Neural cell (in vitro differentiated cells): ENCODE results near the gene FXYD4.

Experiments used
- EZH2 ChIP-seq: fragments of 200-600, 300-800 bp; shearing (Covaris generic), sonication (generic); IDR thresholded peaks from 2 replicates; pipeline ENCODE4 v1.6.1; 2014; ENCODE audit warnings: antibody characterized with exemption, low read length, borderline replicate concordance, mild to moderate bottlenecking; ENCODE audit not compliant: insufficient read depth, poor library complexity, severe bottlenecking
- MXI1 ChIP-seq: fragments of 450-650 bp; conservative IDR thresholded peaks from 2 replicates; pipeline ENCODE4 v1.6.1; 2014; ENCODE audit warnings: antibody characterized with exemption, mild to moderate bottlenecking; ENCODE audit not compliant: poor library complexity, severe bottlenecking
- POLR2AphosphoS5 ChIP-seq: IDR thresholded peaks from 2 replicates; pipeline ENCODE4 v1.6.1; 2012
- RAD21 ChIP-seq: fragments of 450-650 bp; conservative IDR thresholded peaks from 2 replicates; pipeline ENCODE4 v1.6.1; 2014; ENCODE audit warnings: antibody characterized with exemption, mild to moderate bottlenecking, moderate library complexity
- REST ChIP-seq: IDR thresholded peaks from 2 replicates; pipeline ENCODE4 v1.6.1; 2012; ENCODE audit warnings: borderline replicate concordance
- TF ChIP-seq, protein P1 (sequence below): fragments of 450-650 bp; IDR thresholded peaks from 2 replicates; pipeline ENCODE4 v1.5.1; 2014; ENCODE audit warnings: antibody characterized with exemption, mild to moderate bottlenecking, moderate library complexity; ENCODE audit not compliant: poor library complexity, severe bottlenecking

DNA sequence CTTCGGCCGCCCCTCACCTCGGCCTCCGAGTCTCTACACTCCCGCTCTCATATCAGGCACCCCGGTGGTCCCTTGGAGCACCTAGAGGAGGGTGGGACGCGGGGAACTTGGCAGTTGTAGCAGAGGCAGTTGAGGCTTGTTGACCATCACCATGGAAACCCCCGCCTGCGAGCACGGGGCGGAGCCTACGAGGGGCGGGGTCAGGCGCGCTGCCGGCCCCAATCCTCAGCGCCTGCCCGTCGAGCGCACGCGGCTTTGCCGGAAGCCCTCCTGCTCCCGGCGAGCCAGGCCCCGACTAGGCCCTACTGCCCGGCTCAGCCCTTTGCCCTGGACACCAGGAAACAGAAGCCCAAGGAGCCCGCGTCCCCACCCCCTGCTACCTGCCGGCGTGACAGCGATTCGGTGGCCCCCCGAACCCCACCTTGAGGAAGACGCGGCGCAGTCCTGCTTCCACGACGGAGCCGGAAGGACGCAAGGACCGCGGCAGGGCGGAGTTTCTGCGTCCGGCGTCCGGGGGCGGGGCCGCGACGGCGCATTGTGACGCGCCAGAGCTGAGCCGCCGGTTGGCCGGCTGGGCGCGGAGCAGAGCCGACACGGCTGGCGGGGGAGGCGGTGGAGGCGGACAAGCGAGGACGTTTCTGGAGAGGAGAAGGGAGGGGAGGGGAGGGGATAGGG lies 37.4 kb downstream of the FXYD4 start, which contains the start of gene HNRNPF:
- TF ChIP-seq, protein P1, sequence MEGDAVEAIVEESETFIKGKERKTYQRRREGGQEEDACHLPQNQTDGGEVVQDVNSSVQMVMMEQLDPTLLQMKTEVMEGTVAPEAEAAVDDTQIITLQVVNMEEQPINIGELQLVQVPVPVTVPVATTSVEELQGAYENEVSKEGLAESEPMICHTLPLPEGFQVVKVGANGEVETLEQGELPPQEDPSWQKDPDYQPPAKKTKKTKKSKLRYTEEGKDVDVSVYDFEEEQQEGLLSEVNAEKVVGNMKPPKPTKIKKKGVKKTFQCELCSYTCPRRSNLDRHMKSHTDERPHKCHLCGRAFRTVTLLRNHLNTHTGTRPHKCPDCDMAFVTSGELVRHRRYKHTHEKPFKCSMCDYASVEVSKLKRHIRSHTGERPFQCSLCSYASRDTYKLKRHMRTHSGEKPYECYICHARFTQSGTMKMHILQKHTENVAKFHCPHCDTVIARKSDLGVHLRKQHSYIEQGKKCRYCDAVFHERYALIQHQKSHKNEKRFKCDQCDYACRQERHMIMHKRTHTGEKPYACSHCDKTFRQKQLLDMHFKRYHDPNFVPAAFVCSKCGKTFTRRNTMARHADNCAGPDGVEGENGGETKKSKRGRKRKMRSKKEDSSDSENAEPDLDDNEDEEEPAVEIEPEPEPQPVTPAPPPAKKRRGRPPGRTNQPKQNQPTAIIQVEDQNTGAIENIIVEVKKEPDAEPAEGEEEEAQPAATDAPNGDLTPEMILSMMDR, result peak; percentile 21
- TF ChIP-seq EZH2 (no peak), POLR2AphosphoS5 (peak; percentile 66), MXI1 (peak; percentile 88), RAD21 (peak; percentile 17), REST (peak; percentile 46)
